ENCODE measurements around the gene PADI4.
"Not testable (repeated sequence)": the region's sequence is repeated elsewhere in the genome, so short reads cannot be mapped to it uniquely, and the experiment has no call there.

The PADI4 gene

GRCh38 chr1:17340358-17340757, 32.4 kb downstream of the PADI4 start:
- ATAC-seq, result no peak
- TF ChIP-seq TOX (CRISPR knock-in tag; IDR thresholded peaks at IDR 0.05; ENCODE audit: borderline replicate concordance) (no peak), ZNF70 (CRISPR knock-in tag; IDR thresholded peaks at IDR 0.05) (no peak), CSRNP3 (CRISPR knock-in tag; IDR thresholded peaks at IDR 0.05) (no peak), ZNF8 (CRISPR knock-in tag; IDR thresholded peaks at IDR 0.05) (no peak), ZC3H10 (CRISPR knock-in tag; IDR thresholded peaks at IDR 0.05) (no peak), BACH2 (CRISPR knock-in tag; IDR thresholded peaks at IDR 0.05; ENCODE audit: borderline replicate concordance) (no peak), ESRRG (CRISPR knock-in tag; IDR thresholded peaks at IDR 0.05) (no peak), ISL1 (CRISPR knock-in tag; IDR thresholded peaks at IDR 0.05) (no peak)
- TF ChIP-seq, protein P1, sequence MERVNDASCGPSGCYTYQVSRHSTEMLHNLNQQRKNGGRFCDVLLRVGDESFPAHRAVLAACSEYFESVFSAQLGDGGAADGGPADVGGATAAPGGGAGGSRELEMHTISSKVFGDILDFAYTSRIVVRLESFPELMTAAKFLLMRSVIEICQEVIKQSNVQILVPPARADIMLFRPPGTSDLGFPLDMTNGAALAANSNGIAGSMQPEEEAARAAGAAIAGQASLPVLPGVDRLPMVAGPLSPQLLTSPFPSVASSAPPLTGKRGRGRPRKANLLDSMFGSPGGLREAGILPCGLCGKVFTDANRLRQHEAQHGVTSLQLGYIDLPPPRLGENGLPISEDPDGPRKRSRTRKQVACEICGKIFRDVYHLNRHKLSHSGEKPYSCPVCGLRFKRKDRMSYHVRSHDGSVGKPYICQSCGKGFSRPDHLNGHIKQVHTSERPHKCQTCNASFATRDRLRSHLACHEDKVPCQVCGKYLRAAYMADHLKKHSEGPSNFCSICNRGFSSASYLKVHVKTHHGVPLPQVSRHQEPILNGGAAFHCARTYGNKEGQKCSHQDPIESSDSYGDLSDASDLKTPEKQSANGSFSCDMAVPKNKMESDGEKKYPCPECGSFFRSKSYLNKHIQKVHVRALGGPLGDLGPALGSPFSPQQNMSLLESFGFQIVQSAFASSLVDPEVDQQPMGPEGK (CRISPR knock-in tag; IDR thresholded peaks at IDR 0.05; ENCODE audit: borderline replicate concordance), result no peak

GRCh38 chr1:17342014-17342441, 34.0 kb downstream of the PADI4 start:
- no peak for ATAC-seq
- TF ChIP-seq RARB (CRISPR knock-in tag; IDR thresholded peaks at IDR 0.05) (no peak), SNAI2 (CRISPR knock-in tag; IDR thresholded peaks at IDR 0.05) (no peak), ISL1 (CRISPR knock-in tag; IDR thresholded peaks at IDR 0.05) (no peak), ARNTL (CRISPR knock-in tag; IDR thresholded peaks at IDR 0.05; ENCODE audit: borderline replicate concordance, low read depth) (no peak), BACH2 (CRISPR knock-in tag; IDR thresholded peaks at IDR 0.05; ENCODE audit: borderline replicate concordance) (no peak), OSR1 (CRISPR knock-in tag; IDR thresholded peaks at IDR 0.05) (no peak), ZNF8 (CRISPR knock-in tag; IDR thresholded peaks at IDR 0.05) (no peak)
- TF ChIP-seq, protein P1 (CRISPR knock-in tag; IDR thresholded peaks at IDR 0.05; ENCODE audit: borderline replicate concordance), result no peak

GRCh38 chr1:17345506-17345905, 37.5 kb downstream of the PADI4 start:
- ATAC-seq, result not testable (repeated sequence)

GRCh38 chr1:17346046-17346789, 38.2 kb downstream of the PADI4 start:
- ATAC-seq, result no peak

More at GRCh38 chr1:17346046-17346789, 38.2 kb downstream of the PADI4 start:
- TF ChIP-seq ARNTL (CRISPR knock-in tag; IDR thresholded peaks at IDR 0.05; ENCODE audit: borderline replicate concordance, low read depth), result no peak
- no peak for TF ChIP-seq CREB5 (CRISPR knock-in tag; IDR thresholded peaks at IDR 0.05; ENCODE audit: low read depth)
- TF ChIP-seq ZNF565 (CRISPR knock-in tag; conservative IDR thresholded peaks at IDR 0.05; ENCODE audit: low read depth), result no peak
- TF ChIP-seq ZNF70 (CRISPR knock-in tag; IDR thresholded peaks at IDR 0.05), result no peak
- TF ChIP-seq ESRRG (CRISPR knock-in tag; IDR thresholded peaks at IDR 0.05), result no peak
- TF ChIP-seq, protein P2, sequence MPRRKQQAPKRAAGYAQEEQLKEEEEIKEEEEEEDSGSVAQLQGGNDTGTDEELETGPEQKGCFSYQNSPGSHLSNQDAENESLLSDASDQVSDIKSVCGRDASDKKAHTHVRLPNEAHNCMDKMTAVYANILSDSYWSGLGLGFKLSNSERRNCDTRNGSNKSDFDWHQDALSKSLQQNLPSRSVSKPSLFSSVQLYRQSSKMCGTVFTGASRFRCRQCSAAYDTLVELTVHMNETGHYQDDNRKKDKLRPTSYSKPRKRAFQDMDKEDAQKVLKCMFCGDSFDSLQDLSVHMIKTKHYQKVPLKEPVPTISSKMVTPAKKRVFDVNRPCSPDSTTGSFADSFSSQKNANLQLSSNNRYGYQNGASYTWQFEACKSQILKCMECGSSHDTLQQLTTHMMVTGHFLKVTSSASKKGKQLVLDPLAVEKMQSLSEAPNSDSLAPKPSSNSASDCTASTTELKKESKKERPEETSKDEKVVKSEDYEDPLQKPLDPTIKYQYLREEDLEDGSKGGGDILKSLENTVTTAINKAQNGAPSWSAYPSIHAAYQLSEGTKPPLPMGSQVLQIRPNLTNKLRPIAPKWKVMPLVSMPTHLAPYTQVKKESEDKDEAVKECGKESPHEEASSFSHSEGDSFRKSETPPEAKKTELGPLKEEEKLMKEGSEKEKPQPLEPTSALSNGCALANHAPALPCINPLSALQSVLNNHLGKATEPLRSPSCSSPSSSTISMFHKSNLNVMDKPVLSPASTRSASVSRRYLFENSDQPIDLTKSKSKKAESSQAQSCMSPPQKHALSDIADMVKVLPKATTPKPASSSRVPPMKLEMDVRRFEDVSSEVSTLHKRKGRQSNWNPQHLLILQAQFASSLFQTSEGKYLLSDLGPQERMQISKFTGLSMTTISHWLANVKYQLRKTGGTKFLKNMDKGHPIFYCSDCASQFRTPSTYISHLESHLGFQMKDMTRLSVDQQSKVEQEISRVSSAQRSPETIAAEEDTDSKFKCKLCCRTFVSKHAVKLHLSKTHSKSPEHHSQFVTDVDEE (CRISPR knock-in tag; IDR thresholded peaks at IDR 0.05), result no peak
- TF ChIP-seq, protein P3, sequence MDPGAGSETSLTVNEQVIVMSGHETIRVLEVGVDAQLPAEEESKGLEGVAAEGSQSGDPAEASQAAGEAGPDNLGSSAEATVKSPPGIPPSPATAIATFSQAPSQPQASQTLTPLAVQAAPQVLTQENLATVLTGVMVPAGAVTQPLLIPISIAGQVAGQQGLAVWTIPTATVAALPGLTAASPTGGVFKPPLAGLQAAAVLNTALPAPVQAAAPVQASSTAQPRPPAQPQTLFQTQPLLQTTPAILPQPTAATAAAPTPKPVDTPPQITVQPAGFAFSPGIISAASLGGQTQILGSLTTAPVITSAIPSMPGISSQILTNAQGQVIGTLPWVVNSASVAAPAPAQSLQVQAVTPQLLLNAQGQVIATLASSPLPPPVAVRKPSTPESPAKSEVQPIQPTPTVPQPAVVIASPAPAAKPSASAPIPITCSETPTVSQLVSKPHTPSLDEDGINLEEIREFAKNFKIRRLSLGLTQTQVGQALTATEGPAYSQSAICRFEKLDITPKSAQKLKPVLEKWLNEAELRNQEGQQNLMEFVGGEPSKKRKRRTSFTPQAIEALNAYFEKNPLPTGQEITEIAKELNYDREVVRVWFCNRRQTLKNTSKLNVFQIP (CRISPR knock-in tag; IDR thresholded peaks at IDR 0.05; ENCODE audit: borderline replicate concordance, low read depth), result no peak
- TF ChIP-seq ZNF8 (CRISPR knock-in tag; IDR thresholded peaks at IDR 0.05), result no peak
- no peak for TF ChIP-seq ZFP30 (CRISPR knock-in tag; IDR thresholded peaks at IDR 0.05)

All from SK-N-SH treated with all-trans-retinoic acid at 6 μM for 48 hours (cell line).